Measurements from ENCODE around the gene RASL11A.
A peak's percentile ranks its signal among the peaks of the same experiment; 100 is the strongest.
"Not testable (repeated sequence)": the region's sequence is repeated elsewhere in the genome, so short reads cannot be mapped to it uniquely, and the experiment has no call there.

The RASL11A gene

GRCh38 chr13:27270594-27271520, at the start of gene RASL11A:
Gene RASL11A, plus strand, starts transcription at chr13:27270830. Its CDS starts 115 bp downstream, at chr13:27270945.
- DNase-seq, result peak; percentile 45

- DNase-seq, result not testable (repeated sequence)
Measured at GRCh38 chr13:27222100-27222499, 48.5 kb upstream of the RASL11A start.

GRCh38 chr13:27226991-27227390, 43.6 kb upstream of the RASL11A start:
- no peak for DNase-seq

- DNase-seq, result no peak
Measured at GRCh38 chr13:27228131-27228530, 42.5 kb upstream of the RASL11A start.

- no peak for DNase-seq
Measured at GRCh38 chr13:27229642-27230041, 41.0 kb upstream of the RASL11A start.

- DNase-seq, result no peak
Measured at GRCh38 chr13:27233964-27234363, 36.7 kb upstream of the RASL11A start.

- no peak for DNase-seq
Measured at GRCh38 chr13:27236478-27236877, 34.2 kb upstream of the RASL11A start.

GRCh38 chr13:27242702-27243101, 27.9 kb upstream of the RASL11A start:
- no peak for DNase-seq

- no peak for DNase-seq
Measured at GRCh38 chr13:27245610-27246009, 25.0 kb upstream of the RASL11A start.

GRCh38 chr13:27250833-27251165, 19.8 kb upstream of the RASL11A start:
- no peak for DNase-seq

- peak; percentile 77 for DNase-seq
Measured at GRCh38 chr13:27251166-27252091, 19.2 kb upstream of the RASL11A start, which contains the start of gene RPL21. Gene RPL21, plus strand, starts transcription at chr13:27251558. Its CDS starts 2,219 bp downstream, at chr13:27253777.

GRCh38 chr13:27252467-27252866, 18.2 kb upstream of the RASL11A start:
- no peak for DNase-seq

GRCh38 chr13:27257233-27257568, 13.4 kb upstream of the RASL11A start:
- no peak for DNase-seq

- no peak for DNase-seq
Measured at GRCh38 chr13:27257648-27258253, 12.9 kb upstream of the RASL11A start.

GRCh38 chr13:27258637-27259386, 11.8 kb upstream of the RASL11A start:
- DNase-seq, result no peak

- no peak for DNase-seq
Measured at GRCh38 chr13:27259831-27260230, 10.8 kb upstream of the RASL11A start.

GRCh38 chr13:27261396-27261795, 9.2 kb upstream of the RASL11A start:
- no peak for DNase-seq

GRCh38 chr13:27263438-27263837, 7.2 kb upstream of the RASL11A start:
- DNase-seq, result no peak

GRCh38 chr13:27264181-27264580, 6.4 kb upstream of the RASL11A start:
- DNase-seq, result peak; percentile 56

- no peak for DNase-seq
Measured at GRCh38 chr13:27264648-27265047, 6.0 kb upstream of the RASL11A start.

GRCh38 chr13:27266917-27267316, 3.7 kb upstream of the RASL11A start:
- no peak for DNase-seq

GRCh38 chr13:27267596-27267995, 3.0 kb upstream of the RASL11A start:
- no peak for DNase-seq

All from NCI-H774 (cell line).